Activated naive CD8-positive, alpha-beta T cell treated with anti-CD3 and anti-CD28 coated beads, Interleukin-2, amount 50 U/mL, for 16 hours (primary cell): ENCODE measurements around the gene ABCG1.
"Not testable (repeated sequence)": the region's sequence is repeated elsewhere in the genome, so short reads cannot be mapped to it uniquely, and the experiment has no call there.

ENCODE experiments used
- DNase-seq: peaks from one replicate; pipeline ENCODE4 v3.0.0-alpha.2; 2020; ENCODE audit warnings: low read depth, low spot score

Gene ABCG1

GRCh38 chr21:42291003-42291750 lies 72.2 kb downstream of the ABCG1 start:
- no peak for DNase-seq

- no peak for DNase-seq
Measured at GRCh38 chr21:42291751-42292562, 73.0 kb downstream of the ABCG1 start.

GRCh38 chr21:42292563-42293142 lies 73.7 kb downstream of the ABCG1 start:
- not testable (repeated sequence) for DNase-seq

- no peak for DNase-seq
Measured at GRCh38 chr21:42293649-42294272, 74.8 kb downstream of the ABCG1 start.

GRCh38 chr21:42294273-42294880 lies 75.4 kb downstream of the ABCG1 start:
- DNase-seq = no peak

- DNase-seq = no peak
Measured at GRCh38 chr21:42295845-42296244, 76.9 kb downstream of the ABCG1 start.

- no peak for DNase-seq
Measured at GRCh38 chr21:42296501-42296900, 77.6 kb downstream of the ABCG1 start.

- DNase-seq = no peak
Measured at GRCh38 chr21:42297377-42297776, 78.4 kb downstream of the ABCG1 start.

- DNase-seq = no peak
Measured at GRCh38 chr21:42298237-42298636, 79.3 kb downstream of the ABCG1 start.

GRCh38 chr21:42298657-42299056 lies 79.7 kb downstream of the ABCG1 start:
- no peak for DNase-seq

- DNase-seq = no peak
Measured at GRCh38 chr21:42299324-42300044, 80.5 kb downstream of the ABCG1 start.

- DNase-seq = no peak
Measured at GRCh38 chr21:42300045-42300583, 81.2 kb downstream of the ABCG1 start.

- DNase-seq = no peak
Measured at GRCh38 chr21:42300956-42301355, 82.0 kb downstream of the ABCG1 start.

GRCh38 chr21:42301371-42302075 lies 82.6 kb downstream of the ABCG1 start:
- DNase-seq = no peak

GRCh38 chr21:42302076-42302650 lies 83.2 kb downstream of the ABCG1 start:
- DNase-seq = no peak

- no peak for DNase-seq
Measured at GRCh38 chr21:42302794-42303193, 83.9 kb downstream of the ABCG1 start.

GRCh38 chr21:42303443-42303842 lies 84.5 kb downstream of the ABCG1 start:
- DNase-seq = no peak

- DNase-seq = no peak
Measured at GRCh38 chr21:42304556-42305454, 85.9 kb downstream of the ABCG1 start.

GRCh38 chr21:42305707-42306147 lies 86.8 kb downstream of the ABCG1 start:
- DNase-seq = no peak
